ENCODE measurements around the gene FHOD3.

DNA sequence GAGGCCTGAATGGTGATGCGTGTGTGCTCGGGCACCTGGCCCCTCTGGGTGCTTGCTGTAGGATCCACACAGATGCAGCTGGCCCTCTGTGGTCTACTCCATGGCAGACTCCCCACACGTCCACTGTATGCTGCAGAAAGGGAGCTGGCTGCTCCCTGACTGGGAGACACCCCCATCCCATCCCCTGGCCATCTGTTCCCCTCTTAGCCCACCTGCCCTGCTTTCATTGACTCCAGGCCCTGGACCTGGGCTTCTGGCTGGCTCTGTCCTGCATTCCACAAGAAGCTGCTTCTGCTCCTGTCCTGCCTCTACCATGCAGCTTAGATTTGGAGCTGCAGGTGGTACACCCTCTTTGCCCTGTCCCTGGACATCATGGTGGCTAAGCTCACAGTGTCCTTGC lies 80.1 kb downstream of the FHOD3 start:
- TF ChIP-seq, protein P1, sequence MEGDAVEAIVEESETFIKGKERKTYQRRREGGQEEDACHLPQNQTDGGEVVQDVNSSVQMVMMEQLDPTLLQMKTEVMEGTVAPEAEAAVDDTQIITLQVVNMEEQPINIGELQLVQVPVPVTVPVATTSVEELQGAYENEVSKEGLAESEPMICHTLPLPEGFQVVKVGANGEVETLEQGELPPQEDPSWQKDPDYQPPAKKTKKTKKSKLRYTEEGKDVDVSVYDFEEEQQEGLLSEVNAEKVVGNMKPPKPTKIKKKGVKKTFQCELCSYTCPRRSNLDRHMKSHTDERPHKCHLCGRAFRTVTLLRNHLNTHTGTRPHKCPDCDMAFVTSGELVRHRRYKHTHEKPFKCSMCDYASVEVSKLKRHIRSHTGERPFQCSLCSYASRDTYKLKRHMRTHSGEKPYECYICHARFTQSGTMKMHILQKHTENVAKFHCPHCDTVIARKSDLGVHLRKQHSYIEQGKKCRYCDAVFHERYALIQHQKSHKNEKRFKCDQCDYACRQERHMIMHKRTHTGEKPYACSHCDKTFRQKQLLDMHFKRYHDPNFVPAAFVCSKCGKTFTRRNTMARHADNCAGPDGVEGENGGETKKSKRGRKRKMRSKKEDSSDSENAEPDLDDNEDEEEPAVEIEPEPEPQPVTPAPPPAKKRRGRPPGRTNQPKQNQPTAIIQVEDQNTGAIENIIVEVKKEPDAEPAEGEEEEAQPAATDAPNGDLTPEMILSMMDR (IDR thresholded peaks at IDR 0.05 in 8 of 11, conservative IDR thresholded peaks at IDR 0.05 in 3 of 11), result no peak
- no peak for TF ChIP-seq POLR2A (IDR thresholded peaks at IDR 0.05)

All from spleen (tissue), 7 donors.